ENCODE data around the gene LRRC75B. TPM values are rescaled to one million over a fixed set of nuclear protein-coding genes. Genes with fewer than 3 reads are reported as not detected.
"Not testable (repeated sequence)": the region's sequence is repeated elsewhere in the genome, so short reads cannot be mapped to it uniquely, and the experiment has no call there.

The LRRC75B gene
- total RNA-seq, 3 donors from 2014 or later, result 7.5 to 15.7 (median 15.7) TPM

GRCh38 chr22:24614794-24615193 is 21.9 kb upstream of the LRRC75B start:
- H3K36me3 ChIP-seq (ENCODE audit: low read depth); H3K4me3 ChIP-seq; H3K9me3 ChIP-seq; DNase-seq; intact Hi-C loops (cut with DNase I, micrococcal nuclease); H3K4me1 ChIP-seq (ENCODE audit: low read depth); ATAC-seq: not testable (repeated sequence)

GRCh38 chr22:24609888-24610287 is 17.0 kb upstream of the LRRC75B start:
- ATAC-seq; DNase-seq; H3K9me3 ChIP-seq; H3K36me3 ChIP-seq (ENCODE audit: low read depth); intact Hi-C loops (cut with DNase I, micrococcal nuclease); H3K4me3 ChIP-seq; H3K4me1 ChIP-seq (ENCODE audit: low read depth): not testable (repeated sequence)

- H3K4me1 ChIP-seq (ENCODE audit: low read depth); H3K36me3 ChIP-seq (ENCODE audit: low read depth); ATAC-seq; DNase-seq; H3K4me3 ChIP-seq; H3K9me3 ChIP-seq; intact Hi-C loops (cut with DNase I, micrococcal nuclease): not testable (repeated sequence)
These were observed 15.5 kb upstream of the LRRC75B start for GRCh38 chr22:24608327-24608726.

- H3K4me1 ChIP-seq (ENCODE audit: low read depth); H3K4me3 ChIP-seq; intact Hi-C loops (cut with DNase I, micrococcal nuclease); H3K36me3 ChIP-seq (ENCODE audit: low read depth); H3K9me3 ChIP-seq: not testable (repeated sequence)
- ATAC-seq (peak; percentile 75), DNase-seq (peak in 2 of 3 donors; percentile 46 to 83)
These were observed 14.6 kb upstream of the LRRC75B start for GRCh38 chr22:24607429-24607983.

- H3K4me3 ChIP-seq; H3K4me1 ChIP-seq (ENCODE audit: low read depth); H3K36me3 ChIP-seq (ENCODE audit: low read depth); ATAC-seq; H3K9me3 ChIP-seq; intact Hi-C loops (cut with DNase I, micrococcal nuclease): not testable (repeated sequence)
- DNase-seq, result peak in 1 of 3 donors; percentile 10
These were observed 13.5 kb upstream of the LRRC75B start for GRCh38 chr22:24606340-24606739.

GRCh38 chr22:24603770-24604629 is 11.1 kb upstream of the LRRC75B start:
- H3K9me3 ChIP-seq; H3K4me3 ChIP-seq; intact Hi-C loops (cut with DNase I, micrococcal nuclease); H3K36me3 ChIP-seq (ENCODE audit: low read depth): not testable (repeated sequence)
- peak in 2 of 3 donors; percentile 61 to 69 for DNase-seq
- H3K4me1 ChIP-seq (ENCODE audit: low read depth), result peaks cover 15% of the 10 kb centered on the region
- peak; percentile 50 for ATAC-seq

GRCh38 chr22:24602847-24603769 is 10.2 kb upstream of the LRRC75B start, which contains the start of gene GGT1:
GGT1 (plus strand) TSS chr22:24603193; CDS start chr22:24611082, 7,889 bp downstream.
- peaks cover 15% of the 10 kb centered on the region for H3K4me1 ChIP-seq (ENCODE audit: low read depth)
- H3K36me3 ChIP-seq (ENCODE audit: low read depth); H3K4me3 ChIP-seq; H3K9me3 ChIP-seq; intact Hi-C loops (cut with DNase I, micrococcal nuclease); ATAC-seq: not testable (repeated sequence)
- DNase-seq, result peak in 2 of 3 donors; percentile 46 to 71

- DNase-seq; H3K4me3 ChIP-seq; H3K36me3 ChIP-seq (ENCODE audit: low read depth); H3K9me3 ChIP-seq; intact Hi-C loops (cut with DNase I, micrococcal nuclease); ATAC-seq: not testable (repeated sequence)
- peaks cover 15% of the 10 kb centered on the region for H3K4me1 ChIP-seq (ENCODE audit: low read depth)
These were observed 9.4 kb upstream of the LRRC75B start for GRCh38 chr22:24602105-24602749.

Data from mucosa of descending colon (tissue), 3 donors.